ENCODE data around the gene KIAA1328.
A peak's percentile ranks its signal among the peaks of the same experiment; 100 is the strongest.

Gene KIAA1328

DNA sequence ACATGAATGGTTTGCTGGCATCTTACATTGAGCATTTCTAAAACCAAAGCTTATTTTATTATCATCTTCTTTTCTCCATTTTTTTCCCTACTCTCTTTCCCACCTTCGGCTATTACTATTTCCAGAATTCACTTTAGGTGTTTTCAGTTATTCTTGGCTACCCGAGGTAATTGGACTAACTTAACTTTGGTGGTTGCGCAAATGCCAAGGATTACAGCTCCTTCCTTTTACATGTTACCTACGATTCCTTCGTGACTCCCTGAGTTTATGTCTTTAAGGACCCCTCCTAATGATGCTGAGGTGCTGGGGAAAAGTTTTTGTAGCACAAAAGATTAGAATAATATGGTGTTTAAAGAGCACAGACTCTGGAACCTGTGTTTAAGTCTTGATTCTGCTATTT, 14.3 kb downstream of the KIAA1328 start:
- Histone ChIP-seq H3K4me3 (ENCODE audit: low read depth, low read length) (no peak overlapping the region), H3K4me1 (no peaks in the 10 kb centered on the region), H3K9me3 (no peaks in the 10 kb centered on the region), H3K27me3 (no peaks in the 10 kb centered on the region), H3K36me3 (no peaks in the 10 kb centered on the region)
- no peak for DNase-seq
- TF ChIP-seq, protein P1, sequence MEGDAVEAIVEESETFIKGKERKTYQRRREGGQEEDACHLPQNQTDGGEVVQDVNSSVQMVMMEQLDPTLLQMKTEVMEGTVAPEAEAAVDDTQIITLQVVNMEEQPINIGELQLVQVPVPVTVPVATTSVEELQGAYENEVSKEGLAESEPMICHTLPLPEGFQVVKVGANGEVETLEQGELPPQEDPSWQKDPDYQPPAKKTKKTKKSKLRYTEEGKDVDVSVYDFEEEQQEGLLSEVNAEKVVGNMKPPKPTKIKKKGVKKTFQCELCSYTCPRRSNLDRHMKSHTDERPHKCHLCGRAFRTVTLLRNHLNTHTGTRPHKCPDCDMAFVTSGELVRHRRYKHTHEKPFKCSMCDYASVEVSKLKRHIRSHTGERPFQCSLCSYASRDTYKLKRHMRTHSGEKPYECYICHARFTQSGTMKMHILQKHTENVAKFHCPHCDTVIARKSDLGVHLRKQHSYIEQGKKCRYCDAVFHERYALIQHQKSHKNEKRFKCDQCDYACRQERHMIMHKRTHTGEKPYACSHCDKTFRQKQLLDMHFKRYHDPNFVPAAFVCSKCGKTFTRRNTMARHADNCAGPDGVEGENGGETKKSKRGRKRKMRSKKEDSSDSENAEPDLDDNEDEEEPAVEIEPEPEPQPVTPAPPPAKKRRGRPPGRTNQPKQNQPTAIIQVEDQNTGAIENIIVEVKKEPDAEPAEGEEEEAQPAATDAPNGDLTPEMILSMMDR (IDR thresholded peaks at IDR 0.05; ENCODE audit: low read depth, low read length): no peak

DNA sequence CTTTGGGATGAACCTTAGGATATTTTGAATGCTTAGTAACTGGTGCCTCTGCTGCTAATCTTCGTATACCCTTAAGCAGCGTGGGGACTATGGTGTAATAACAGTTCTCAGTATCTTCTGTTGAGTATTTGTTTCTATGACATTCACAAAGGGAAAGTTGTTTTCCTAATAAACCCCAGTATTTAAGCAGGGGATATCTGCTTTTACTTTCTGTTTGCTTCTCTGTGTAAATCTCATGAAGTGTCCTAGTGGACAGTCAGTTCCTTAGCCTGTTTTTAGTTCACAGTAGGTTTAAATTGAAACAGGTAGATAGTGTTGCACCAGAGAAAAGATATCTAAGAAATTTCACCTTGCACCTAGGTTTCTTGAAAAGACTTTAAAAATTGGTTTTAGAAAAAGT, 14.9 kb downstream of the KIAA1328 start:
- Histone ChIP-seq H3K4me3 (ENCODE audit: low read depth, low read length) (no peak overlapping the region), H3K27me3 (no peaks in the 10 kb centered on the region), H3K36me3 (no peaks in the 10 kb centered on the region), H3K9me3 (no peaks in the 10 kb centered on the region), H3K4me1 (no peaks in the 10 kb centered on the region)
- no peak for DNase-seq
- TF ChIP-seq, protein P1 (IDR thresholded peaks at IDR 0.05; ENCODE audit: low read depth, low read length): no peak

DNA sequence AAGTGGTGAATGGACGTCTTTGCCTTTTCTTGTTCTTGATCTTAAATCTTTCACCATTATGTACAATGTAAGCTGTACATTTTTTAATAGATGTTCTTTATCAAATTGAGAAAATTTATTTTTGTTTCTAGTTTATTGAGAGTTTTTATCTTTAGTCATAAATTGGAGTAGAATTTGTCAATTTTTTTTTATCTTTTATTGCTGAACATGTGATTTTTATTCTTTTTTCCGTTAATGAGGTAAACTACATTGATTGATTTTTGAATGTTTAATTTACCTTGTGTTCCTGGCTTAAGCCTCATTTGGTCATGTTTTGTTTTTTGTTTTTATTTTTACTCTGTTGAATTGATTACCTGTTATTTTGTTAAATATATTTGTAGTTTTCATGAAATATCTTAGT, 19.7 kb downstream of the KIAA1328 start:
- Histone ChIP-seq H3K4me3 (ENCODE audit: low read depth, low read length) (no peak overlapping the region), H3K4me1 (no peaks in the 10 kb centered on the region), H3K9me3 (no peaks in the 10 kb centered on the region), H3K27me3 (no peaks in the 10 kb centered on the region), H3K36me3 (no peaks in the 10 kb centered on the region)
- TF ChIP-seq, protein P1 (IDR thresholded peaks at IDR 0.05; ENCODE audit: low read depth, low read length): no peak
- no peak for DNase-seq

DNA sequence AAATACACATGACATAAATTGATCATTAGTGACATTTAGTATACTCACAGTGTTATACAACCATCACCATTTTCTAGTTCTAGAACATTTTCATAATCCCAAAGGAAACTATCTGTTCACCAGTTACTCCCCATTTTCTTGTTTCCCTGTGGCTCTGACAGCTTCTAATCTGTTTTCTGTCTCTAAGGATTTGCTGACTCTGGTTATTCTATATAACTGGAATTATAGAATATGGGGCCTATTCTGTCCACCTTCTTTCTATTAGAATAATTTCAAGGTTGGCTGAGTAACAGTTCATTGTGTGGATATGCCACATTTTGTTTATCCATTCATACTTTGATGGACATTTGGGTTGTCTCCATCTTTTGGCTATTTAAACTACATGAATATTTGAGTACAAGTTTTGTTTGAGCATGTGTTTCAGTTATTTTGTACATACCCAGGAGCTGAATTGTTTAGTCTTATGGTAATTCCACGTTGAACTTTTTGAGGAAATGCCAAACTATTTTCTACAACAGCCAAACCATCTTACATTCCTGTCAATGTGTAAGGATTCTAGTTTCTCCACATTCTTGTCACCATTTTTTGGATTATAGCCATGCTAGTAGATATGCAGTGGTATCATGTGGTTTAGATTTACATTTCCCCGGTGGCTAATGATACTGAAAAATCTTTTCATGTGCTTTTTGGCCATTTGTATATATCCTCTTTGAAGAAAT, 20.5 kb downstream of the KIAA1328 start:
- no peaks in the 10 kb centered on the region for H3K9me3 ChIP-seq
- H3K27me3 ChIP-seq: no peaks in the 10 kb centered on the region
- no peak overlapping the region for H3K4me3 ChIP-seq (ENCODE audit: low read depth, low read length)
- no peak for DNase-seq
- TF ChIP-seq, protein P1 (IDR thresholded peaks at IDR 0.05; ENCODE audit: low read depth, low read length): no peak
- H3K36me3 ChIP-seq: no peaks in the 10 kb centered on the region
- H3K4me1 ChIP-seq: no peaks in the 10 kb centered on the region

DNA sequence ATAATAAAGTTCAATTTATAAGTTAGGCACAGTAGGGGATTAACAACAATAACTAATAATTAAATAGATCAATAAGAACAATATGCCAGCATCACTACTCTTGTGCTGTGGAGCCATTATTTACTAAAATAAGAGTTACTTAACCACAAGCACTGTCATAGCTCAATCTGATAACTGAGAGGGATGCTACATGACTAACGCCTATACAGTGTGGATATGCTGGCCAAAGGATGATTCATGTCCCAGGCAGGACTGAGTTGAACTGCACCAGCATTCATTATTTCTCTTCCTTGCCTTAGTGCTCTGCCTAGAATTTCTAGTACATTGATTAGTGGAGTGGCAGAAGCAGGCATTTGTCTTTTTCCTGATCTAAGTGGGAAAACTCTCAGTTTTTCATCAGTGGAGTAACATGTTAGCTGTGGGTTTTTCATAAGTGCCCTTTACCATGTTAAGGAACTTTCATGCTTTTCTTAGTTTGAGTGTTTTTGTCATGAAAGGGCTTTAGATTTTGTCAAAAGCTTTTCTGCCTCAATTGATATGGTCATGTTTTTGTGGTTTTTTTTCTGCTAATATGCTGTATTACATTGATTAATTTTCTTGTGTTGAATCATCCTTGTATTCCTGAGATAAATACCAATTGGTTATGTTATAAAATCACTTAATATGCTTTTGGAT, 21.7 kb downstream of the KIAA1328 start:
- Histone ChIP-seq H3K4me3 (ENCODE audit: low read depth, low read length) (no peak overlapping the region), H3K27me3 (no peaks in the 10 kb centered on the region), H3K4me1 (no peaks in the 10 kb centered on the region), H3K9me3 (no peaks in the 10 kb centered on the region), H3K36me3 (no peaks in the 10 kb centered on the region)
- TF ChIP-seq, protein P1 (IDR thresholded peaks at IDR 0.05; ENCODE audit: low read depth, low read length): no peak
- DNase-seq: peak; percentile 7

DNA sequence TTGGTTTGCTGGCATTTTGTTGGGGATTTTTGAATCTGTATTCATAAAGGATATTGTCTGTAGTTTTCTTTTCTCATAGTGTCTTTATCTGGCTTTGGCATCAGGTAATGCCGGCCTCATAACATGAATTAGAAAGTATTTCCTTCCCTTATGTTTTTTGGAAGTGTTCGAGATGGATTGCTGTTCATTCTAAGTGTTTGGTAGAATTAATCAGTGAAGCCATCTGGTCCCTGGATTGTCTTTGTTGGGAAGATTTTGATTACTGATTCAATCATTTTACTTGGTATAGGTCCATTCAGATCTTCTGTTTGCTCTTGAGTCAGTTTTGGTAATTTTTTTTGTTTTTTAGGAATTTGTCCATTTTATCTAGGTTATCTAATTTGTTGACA, 22.3 kb downstream of the KIAA1328 start:
- no peak for DNase-seq
- TF ChIP-seq, protein P1 (IDR thresholded peaks at IDR 0.05; ENCODE audit: low read depth, low read length): no peak
- no peaks in the 10 kb centered on the region for H3K4me1 ChIP-seq
- H3K4me3 ChIP-seq (ENCODE audit: low read depth, low read length): no peak overlapping the region
- H3K27me3 ChIP-seq: no peaks in the 10 kb centered on the region
- no peaks in the 10 kb centered on the region for H3K9me3 ChIP-seq
- H3K36me3 ChIP-seq: no peaks in the 10 kb centered on the region

All from BE2C (cell line).